Measurements from ENCODE around the gene CCT6A.

GRCh38 chr7:56078196-56078595 is 26.6 kb downstream of the CCT6A start:
- no peak for TF ChIP-seq POLR2AphosphoS5 (IDR thresholded peaks at IDR 0.05; ENCODE audit: low read depth, low read length)
- no peak for TF ChIP-seq TAF1 (IDR thresholded peaks at IDR 0.05; ENCODE audit: low read depth, low read length)
- TF ChIP-seq POLR2A (IDR thresholded peaks at IDR 0.05; ENCODE audit: low read depth, low read length), result no peak
- no peak for TF ChIP-seq SPI1 (IDR thresholded peaks at IDR 0.05; ENCODE audit: low read depth, low read length)
- TF ChIP-seq POU2F2 (IDR thresholded peaks at IDR 0.05; ENCODE audit: low read depth, low read length), result no peak

Measured in GM12891 (cell line).